ENCODE results near the gene FZD10. TPM values are rescaled to one million over a fixed set of nuclear protein-coding genes. Genes with fewer than 3 reads are reported as not detected.
A peak's percentile ranks its signal among the peaks of the same experiment; 100 is the strongest.

Gene FZD10
- total and polyA plus RNA-seq, 8 donors: 0.12 to 3.2 (median 0.72) TPM; not detected in 3

GRCh38 chr12:130137040-130138018 lies 24.9 kb upstream of the FZD10 start:
- 40 to 58% (median 46%) methylated on average over 24 to 26 of the region's 26 CpGs for WGBS, 5 donors
- Histone ChIP-seq H3K9me3 (no peaks in the 10 kb centered on the region), H3K27ac (no peak overlapping the region), H3K36me3 (no peaks in the 10 kb centered on the region), H3K4me1 (no peaks in the 10 kb centered on the region), H3K27me3 (peaks cover 0 to 52% (median 4%) of the 10 kb centered on the region in 3 donors), H3K4me3 (no peak overlapping the region)
- intact Hi-C loops (cut with DNase I; ENCODE audit: low total_unique reads): no loop called here
- peak in 1 of 2 donors; percentile 48 for DNase-seq
- no peak for TF ChIP-seq CTCF (IDR thresholded peaks at IDR 0.05)
- TF ChIP-seq EP300 (IDR thresholded peaks at IDR 0.05): no peak
- no peak for TF ChIP-seq POLR2AphosphoS5 (IDR thresholded peaks at IDR 0.05)
- TF ChIP-seq POLR2A (IDR thresholded peaks at IDR 0.05): no peak

GRCh38 chr12:130138478-130138877 lies 23.8 kb upstream of the FZD10 start:
- Histone ChIP-seq H3K4me3 (no peak overlapping the region), H3K4me1 (no peaks in the 10 kb centered on the region), H3K27me3 (peaks cover 0 to 43% (median under 1%) of the 10 kb centered on the region in 3 donors), H3K9me3 (no peaks in the 10 kb centered on the region), H3K27ac (no peak overlapping the region), H3K36me3 (no peaks in the 10 kb centered on the region)
- TF ChIP-seq POLR2AphosphoS5 (IDR thresholded peaks at IDR 0.05): no peak
- DNase-seq: no peak
- intact Hi-C loops (cut with DNase I; ENCODE audit: low total_unique reads): no loop called here
- 85 to 92% (median 86%) methylated on average over 20 of the region's 20 CpGs for WGBS, 5 donors

- Histone ChIP-seq H3K27me3 (peaks cover 0 to 33% (median 0%) of the 10 kb centered on the region in 3 donors), H3K4me1 (no peaks in the 10 kb centered on the region), H3K9me3 (no peaks in the 10 kb centered on the region), H3K4me3 (no peak overlapping the region), H3K36me3 (no peaks in the 10 kb centered on the region), H3K27ac (no peak overlapping the region)
- WGBS, 5 donors: 54 to 63% (median 57%) methylated on average over 25 of the region's 25 CpGs
- intact Hi-C loops (cut with DNase I; ENCODE audit: low total_unique reads): no loop called here
- no peak for TF ChIP-seq POLR2A (IDR thresholded peaks at IDR 0.05)
- no peak for TF ChIP-seq POLR2AphosphoS5 (IDR thresholded peaks at IDR 0.05)
- TF ChIP-seq EP300 (IDR thresholded peaks at IDR 0.05): no peak
- TF ChIP-seq CTCF (IDR thresholded peaks at IDR 0.05): no peak
- DNase-seq: peak in 1 of 2 donors; percentile 50
Measured at GRCh38 chr12:130139567-130140421, 22.5 kb upstream of the FZD10 start.

GRCh38 chr12:130141105-130141504 lies 21.2 kb upstream of the FZD10 start:
- no peaks in the 10 kb centered on the region for H3K9me3 ChIP-seq
- H3K4me3 ChIP-seq: no peak overlapping the region
- H3K4me1 ChIP-seq: no peaks in the 10 kb centered on the region
- DNase-seq: no peak
- H3K27me3 ChIP-seq: peaks cover 0 to 46% (median 0%) of the 10 kb centered on the region in 3 donors
- intact Hi-C loops (cut with DNase I; ENCODE audit: low total_unique reads): no loop called here
- H3K27ac ChIP-seq: no peak overlapping the region
- TF ChIP-seq POLR2A (IDR thresholded peaks at IDR 0.05): no peak
- TF ChIP-seq EP300 (IDR thresholded peaks at IDR 0.05): no peak
- TF ChIP-seq CTCF (IDR thresholded peaks at IDR 0.05): no peak
- no peak for TF ChIP-seq POLR2AphosphoS5 (IDR thresholded peaks at IDR 0.05)
- H3K36me3 ChIP-seq: no peaks in the 10 kb centered on the region
- WGBS, 5 donors: 71 to 80% (median 76%) methylated on average over 11 of the region's 11 CpGs
